GM18505 (cell line): ENCODE measurements around the gene PDE11A.

Experiments used
- ATAC-seq: cut with Tn5 transposase; IDR thresholded peaks from one replicate; pipeline ENCODE4 v1.9.1; 2021; ENCODE audit not compliant: unreplicated experiment
- POLR2A ChIP-seq: IDR thresholded peaks from 4 replicates; pipeline ENCODE4 v1.6.1; 2011; ENCODE audit warnings: borderline replicate concordance; ENCODE audit not compliant: insufficient read depth, insufficient read length; ENCODE audit errors: extremely low read depth

PDE11A gene

GRCh38 chr2:177662895-177663294, 409.7 kb downstream of the PDE11A start:
- TF ChIP-seq POLR2A: no peak

DNA sequence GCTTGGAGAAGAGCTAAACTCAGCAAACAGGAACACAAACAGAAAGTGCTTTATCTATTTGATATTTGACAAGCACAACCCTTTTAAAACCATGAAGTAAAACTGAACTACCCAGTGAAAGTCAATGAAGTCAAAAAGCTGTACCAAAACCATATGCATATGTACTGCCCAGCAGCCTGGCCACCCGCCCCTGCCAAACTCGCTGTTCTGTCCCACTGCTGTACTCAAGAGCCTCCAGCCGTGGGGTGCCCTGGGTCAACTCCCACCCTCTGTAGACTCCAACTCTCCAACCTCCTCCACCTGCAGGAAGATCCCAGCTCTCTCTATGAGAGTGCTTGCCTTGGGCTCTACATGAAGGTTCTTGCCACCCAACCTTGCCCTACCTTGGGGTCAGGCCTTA, 411.8 kb downstream of the PDE11A start:
- ATAC-seq: no peak
- no peak for TF ChIP-seq POLR2A

More at GRCh38 chr2:177662895-177663294, 409.7 kb downstream of the PDE11A start:
- no peak for ATAC-seq

GRCh38 chr2:177658309-177658708, 414.3 kb downstream of the PDE11A start:
- TF ChIP-seq POLR2A: no peak
- ATAC-seq: no peak

DNA sequence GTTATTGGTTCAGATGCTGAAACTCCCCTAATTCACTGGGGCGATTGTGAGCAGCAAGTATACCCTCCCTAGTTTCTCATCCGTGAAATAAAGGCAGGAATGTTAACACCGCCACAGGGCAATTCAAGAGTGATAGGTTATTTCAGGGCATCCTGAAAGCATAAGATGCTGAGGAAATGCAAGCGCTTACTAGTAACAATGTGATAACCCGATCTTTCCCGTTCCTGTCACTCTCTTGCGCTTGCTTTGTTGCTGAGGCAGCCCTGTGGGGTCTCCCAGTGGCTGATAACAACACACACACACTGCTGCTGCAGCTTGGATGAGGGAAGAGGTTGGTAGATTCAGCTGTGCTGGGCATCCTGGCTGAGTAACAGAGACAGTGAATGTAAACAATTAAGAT, 420.7 kb downstream of the PDE11A start:
- no peak for TF ChIP-seq POLR2A
- ATAC-seq: no peak

GRCh38 chr2:177649568-177650518, 422.7 kb downstream of the PDE11A start:
- no peak for ATAC-seq
- TF ChIP-seq POLR2A: no peak

DNA sequence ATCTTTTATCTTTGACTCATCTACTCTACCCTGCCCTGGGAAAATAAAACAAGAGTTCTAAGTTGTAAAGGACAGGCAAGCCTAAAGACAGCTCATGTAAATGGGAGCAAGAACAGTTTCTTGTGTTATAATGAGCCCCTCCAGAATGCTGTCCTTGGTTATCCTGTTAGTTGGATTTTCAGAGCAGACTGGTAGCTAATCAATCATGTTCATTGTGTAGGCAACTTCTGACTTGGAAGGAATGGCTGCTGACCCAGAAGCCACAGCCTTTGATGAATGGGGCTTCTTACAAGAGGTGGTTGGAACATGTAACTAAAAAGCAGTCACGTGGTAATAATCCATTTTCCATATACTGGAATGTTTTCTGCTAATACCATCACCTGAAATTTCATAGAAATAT, 425.8 kb downstream of the PDE11A start:
- ATAC-seq: no peak
- no peak for TF ChIP-seq POLR2A

DNA sequence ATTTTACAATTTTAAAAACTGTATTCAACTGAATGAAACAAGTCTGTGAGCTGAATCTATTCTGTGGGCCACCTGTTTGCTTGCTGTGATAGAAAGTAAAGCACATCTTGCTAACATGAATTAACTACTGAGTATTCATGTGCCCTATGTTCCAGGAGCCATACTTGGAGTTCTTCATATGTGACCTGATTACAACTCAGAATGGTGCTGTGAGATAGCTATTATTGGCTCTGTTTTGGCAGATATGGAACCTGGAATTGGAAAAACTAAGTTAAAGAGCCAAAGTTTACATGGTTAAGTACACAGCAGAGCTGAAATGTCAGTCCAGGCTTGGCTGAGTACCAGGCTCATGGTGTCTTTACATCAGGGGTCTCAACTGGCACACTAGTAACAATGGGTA, 426.3 kb downstream of the PDE11A start:
- no peak for TF ChIP-seq POLR2A

GRCh38 chr2:177641331-177641730, 431.2 kb downstream of the PDE11A start:
- TF ChIP-seq POLR2A: no peak
- ATAC-seq: no peak

More for the DNA sequence above, 426.3 kb downstream of the PDE11A start:
- ATAC-seq: no peak

- no peak for ATAC-seq
- TF ChIP-seq POLR2A: no peak
Measured at GRCh38 chr2:177640423-177640822, 432.2 kb downstream of the PDE11A start.

GRCh38 chr2:177639262-177639914, 433.2 kb downstream of the PDE11A start:
- no peak for TF ChIP-seq POLR2A
- no peak for ATAC-seq

DNA sequence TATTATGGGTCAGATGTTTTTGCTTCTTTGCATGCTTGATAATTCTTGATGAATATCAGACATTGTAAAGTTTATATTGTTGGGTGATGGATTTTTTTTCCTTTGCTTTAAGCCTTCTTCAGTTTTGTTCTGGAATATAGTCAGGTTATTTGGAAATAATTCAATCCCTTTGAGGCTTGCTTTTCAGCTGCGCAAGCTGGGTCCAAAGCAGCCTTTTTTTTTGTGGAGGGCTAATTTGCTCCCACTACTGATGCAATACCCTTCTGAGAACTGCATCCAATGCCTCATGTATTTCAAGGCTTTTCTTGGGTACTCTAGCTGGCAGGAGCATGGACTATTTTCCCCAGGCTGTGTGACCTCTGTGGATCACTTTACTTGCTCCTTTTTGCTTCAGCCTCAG, 434.1 kb downstream of the PDE11A start:
- TF ChIP-seq POLR2A: no peak
- ATAC-seq: no peak

DNA sequence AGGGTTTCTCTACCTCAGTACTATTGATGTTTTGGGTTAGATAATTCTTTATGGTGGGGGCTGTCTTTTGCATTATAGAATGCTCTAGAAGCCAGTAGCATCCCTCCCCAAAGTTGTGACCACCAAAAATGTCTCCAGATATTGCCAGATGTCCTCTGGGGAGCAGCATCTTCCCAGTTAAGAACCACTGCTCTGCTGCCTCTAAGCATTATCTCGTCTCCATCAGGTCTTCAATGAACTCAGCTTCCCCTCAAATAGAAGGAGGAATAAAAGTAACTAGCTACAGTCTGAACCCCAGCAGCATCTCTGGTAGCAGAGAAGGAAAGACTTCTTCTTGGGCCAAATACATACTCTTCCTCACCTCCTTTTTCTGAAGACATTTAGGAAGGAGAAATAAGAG, 435.9 kb downstream of the PDE11A start:
- TF ChIP-seq POLR2A: no peak
- no peak for ATAC-seq

GRCh38 chr2:177635696-177636095, 436.9 kb downstream of the PDE11A start:
- TF ChIP-seq POLR2A: no peak

GRCh38 chr2:177633910-177634294, 438.7 kb downstream of the PDE11A start:
- ATAC-seq: no peak
- TF ChIP-seq POLR2A: no peak

More at GRCh38 chr2:177635696-177636095, 436.9 kb downstream of the PDE11A start:
- no peak for ATAC-seq
